ENCODE data around the gene HCN3.

Gene HCN3

DNA sequence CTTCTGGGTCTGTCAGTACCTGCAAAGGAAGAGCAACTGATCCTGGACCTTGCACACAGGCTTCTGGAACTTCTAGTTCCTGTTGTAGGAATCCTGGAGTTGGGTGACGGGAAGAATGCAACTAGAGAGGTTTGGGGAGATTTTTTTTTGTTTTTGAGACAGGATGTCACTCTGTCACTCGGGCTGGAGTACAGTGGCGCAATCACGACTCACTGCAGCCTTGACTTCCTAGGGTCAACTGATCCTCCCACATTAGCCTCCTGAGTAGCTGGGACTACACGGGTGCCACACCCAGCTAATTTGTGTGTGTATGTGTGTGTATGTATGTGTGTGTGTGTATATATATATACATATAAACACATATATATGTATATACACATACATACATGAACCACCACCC is 40.8 kb upstream of the HCN3 start:
- no peaks in the 10 kb centered on the region for H3K79me2 ChIP-seq
- H3K4me1 ChIP-seq, result peaks cover 9% of the 10 kb centered on the region
- no peak overlapping the region for H3K9ac ChIP-seq
- no peak overlapping the region for H3K4me3 ChIP-seq (ENCODE audit: low read depth, low read length)
- H3K27ac ChIP-seq, result peak overlapping the region; percentile 59
- TF ChIP-seq, protein P1, sequence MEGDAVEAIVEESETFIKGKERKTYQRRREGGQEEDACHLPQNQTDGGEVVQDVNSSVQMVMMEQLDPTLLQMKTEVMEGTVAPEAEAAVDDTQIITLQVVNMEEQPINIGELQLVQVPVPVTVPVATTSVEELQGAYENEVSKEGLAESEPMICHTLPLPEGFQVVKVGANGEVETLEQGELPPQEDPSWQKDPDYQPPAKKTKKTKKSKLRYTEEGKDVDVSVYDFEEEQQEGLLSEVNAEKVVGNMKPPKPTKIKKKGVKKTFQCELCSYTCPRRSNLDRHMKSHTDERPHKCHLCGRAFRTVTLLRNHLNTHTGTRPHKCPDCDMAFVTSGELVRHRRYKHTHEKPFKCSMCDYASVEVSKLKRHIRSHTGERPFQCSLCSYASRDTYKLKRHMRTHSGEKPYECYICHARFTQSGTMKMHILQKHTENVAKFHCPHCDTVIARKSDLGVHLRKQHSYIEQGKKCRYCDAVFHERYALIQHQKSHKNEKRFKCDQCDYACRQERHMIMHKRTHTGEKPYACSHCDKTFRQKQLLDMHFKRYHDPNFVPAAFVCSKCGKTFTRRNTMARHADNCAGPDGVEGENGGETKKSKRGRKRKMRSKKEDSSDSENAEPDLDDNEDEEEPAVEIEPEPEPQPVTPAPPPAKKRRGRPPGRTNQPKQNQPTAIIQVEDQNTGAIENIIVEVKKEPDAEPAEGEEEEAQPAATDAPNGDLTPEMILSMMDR (IDR thresholded peaks at IDR 0.05), result no peak
- no peak overlapping the region for H2AFZ ChIP-seq
- no peaks in the 10 kb centered on the region for H3K27me3 ChIP-seq (ENCODE audit: control insufficient read depth, insufficient read depth, low read length)
- H3K9me3 ChIP-seq (ENCODE audit: control insufficient read depth, low read length), result no peaks in the 10 kb centered on the region
- H3K36me3 ChIP-seq (ENCODE audit: control insufficient read depth, insufficient read depth, low read length), result no peaks in the 10 kb centered on the region
- H3K4me2 ChIP-seq (ENCODE audit: low read length), result no peak overlapping the region

DNA sequence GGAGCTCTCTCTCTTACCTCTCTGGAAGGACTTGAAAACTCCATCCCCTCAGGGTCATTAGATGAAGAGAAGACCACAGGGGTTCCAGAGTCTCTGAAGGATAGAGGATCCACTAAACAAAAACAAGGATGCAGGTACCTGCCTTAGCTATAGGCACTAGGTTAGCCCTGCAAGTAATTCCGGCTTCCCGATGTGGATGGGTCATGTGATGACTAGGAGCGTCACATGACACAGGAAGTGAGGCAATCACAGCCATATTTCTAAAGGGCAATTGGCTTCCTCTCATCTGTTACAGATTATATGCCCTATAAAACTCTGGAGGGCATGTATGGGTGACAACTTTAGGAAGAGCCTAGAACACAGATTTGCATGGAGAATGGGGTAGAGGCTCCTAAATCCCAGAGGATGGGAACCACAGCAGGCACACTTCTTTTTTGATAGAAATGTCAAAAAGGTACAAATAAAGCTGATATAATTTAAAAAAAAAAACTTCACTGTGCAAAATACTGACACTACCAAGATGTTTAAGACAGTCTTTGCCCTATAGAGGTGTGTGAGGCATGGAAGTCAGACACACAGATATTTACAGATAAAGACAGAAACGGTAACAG is 36.1 kb upstream of the HCN3 start:
- Histone ChIP-seq H3K9ac (no peak overlapping the region), H3K27ac (no peak overlapping the region)

DNA sequence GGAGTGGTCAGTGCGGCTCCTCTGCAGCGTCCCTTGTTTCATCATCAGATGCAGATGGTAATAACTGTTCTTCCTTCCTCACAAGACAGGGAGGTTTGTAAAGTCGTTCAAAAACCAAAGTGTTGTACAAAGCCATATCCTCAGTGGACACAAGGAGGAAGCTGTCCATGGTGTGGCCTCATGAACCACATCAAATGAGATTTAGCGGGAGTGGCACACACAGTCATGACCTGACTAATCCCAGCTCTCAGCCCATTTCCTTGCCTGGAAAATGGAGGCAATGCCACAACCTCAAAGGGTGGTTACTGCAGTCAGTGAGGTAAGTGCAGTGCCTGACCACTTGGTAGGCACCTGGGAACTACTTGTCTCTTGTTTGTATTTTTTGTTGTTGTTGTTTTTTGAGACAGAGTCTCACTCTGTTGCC is 35.4 kb upstream of the HCN3 start:
- no peaks in the 10 kb centered on the region for H3K9me3 ChIP-seq (ENCODE audit: control insufficient read depth, low read length)
- no peak overlapping the region for H2AFZ ChIP-seq
- H3K36me3 ChIP-seq (ENCODE audit: control insufficient read depth, insufficient read depth, low read length), result no peaks in the 10 kb centered on the region
- no peak overlapping the region for H3K4me3 ChIP-seq (ENCODE audit: low read depth, low read length)
- no peaks in the 10 kb centered on the region for H3K27me3 ChIP-seq (ENCODE audit: control insufficient read depth, insufficient read depth, low read length)
- H3K79me2 ChIP-seq, result peaks cover 4% of the 10 kb centered on the region
- no peak overlapping the region for H3K27ac ChIP-seq
- TF ChIP-seq, protein P1 (IDR thresholded peaks at IDR 0.05), result no peak
- H3K4me1 ChIP-seq, result no peaks in the 10 kb centered on the region
- no peak overlapping the region for H3K4me2 ChIP-seq (ENCODE audit: low read length)
- no peak overlapping the region for H3K9ac ChIP-seq

More for the DNA sequence above, 36.1 kb upstream of the HCN3 start:
- H3K4me3 ChIP-seq (ENCODE audit: low read depth, low read length), result peak overlapping the region; percentile 43
- H3K4me2 ChIP-seq (ENCODE audit: low read length), result peak overlapping the region; percentile 49
- no peaks in the 10 kb centered on the region for H3K4me1 ChIP-seq
- no peaks in the 10 kb centered on the region for H3K27me3 ChIP-seq (ENCODE audit: control insufficient read depth, insufficient read depth, low read length)
- H2AFZ ChIP-seq, result peak overlapping the region; percentile 63
- no peaks in the 10 kb centered on the region for H3K9me3 ChIP-seq (ENCODE audit: control insufficient read depth, low read length)
- H3K79me2 ChIP-seq, result peaks cover 4% of the 10 kb centered on the region
- H3K36me3 ChIP-seq (ENCODE audit: control insufficient read depth, insufficient read depth, low read length), result no peaks in the 10 kb centered on the region
- TF ChIP-seq, protein P1 (IDR thresholded peaks at IDR 0.05), result no peak

DNA sequence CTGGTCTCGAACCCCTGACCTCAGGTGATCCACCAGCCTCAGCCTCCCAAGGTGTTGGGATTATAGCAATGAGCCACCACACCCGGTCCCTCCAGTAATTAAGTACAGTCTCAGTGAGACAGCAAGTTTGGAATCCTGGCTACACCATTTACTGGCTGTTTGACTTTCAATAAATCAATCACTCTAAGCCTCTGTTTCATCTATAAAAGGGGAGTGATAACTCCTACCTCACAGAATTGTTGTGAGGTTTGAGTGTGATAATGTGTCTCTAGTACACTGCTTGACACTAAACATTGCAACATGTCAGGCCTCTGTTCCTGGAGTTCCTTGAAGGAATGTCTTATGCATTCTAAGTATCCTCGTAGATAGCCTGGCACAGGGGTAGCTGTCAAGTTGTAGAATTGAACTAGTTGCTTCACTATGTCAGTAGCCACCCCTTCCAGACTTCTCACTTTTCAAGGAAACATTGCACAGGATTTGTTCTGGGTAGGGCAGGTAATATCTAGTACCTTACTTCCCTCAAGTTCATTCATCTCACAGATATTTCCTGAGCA is 34.4 kb upstream of the HCN3 start:
- Histone ChIP-seq H2AFZ (no peak overlapping the region), H3K4me1 (no peaks in the 10 kb centered on the region), H3K36me3 (ENCODE audit: control insufficient read depth, insufficient read depth, low read length) (no peaks in the 10 kb centered on the region), H3K9me3 (ENCODE audit: control insufficient read depth, low read length) (no peaks in the 10 kb centered on the region), H3K4me2 (ENCODE audit: low read length) (peak overlapping the region; percentile 80), H3K27ac (peak overlapping the region; percentile 91), H3K79me2 (peaks cover 4% of the 10 kb centered on the region), H3K4me3 (ENCODE audit: low read depth, low read length) (peak overlapping the region; percentile 61), H3K9ac (no peak overlapping the region), H3K27me3 (ENCODE audit: control insufficient read depth, insufficient read depth, low read length) (no peaks in the 10 kb centered on the region)
- TF ChIP-seq, protein P1 (IDR thresholded peaks at IDR 0.05), result no peak
